GM12892 (cell line): ENCODE results near the gene ATG2B.

Experiments
- POLR2AphosphoS5 ChIP-seq: IDR thresholded peaks from 2 replicates; pipeline ENCODE4 v1.6.1; 2011; ENCODE audit warnings: low read depth, low read length, control low read depth
- TAF1 ChIP-seq: IDR thresholded peaks from 2 replicates; pipeline ENCODE4 v1.6.1; 2011; ENCODE audit warnings: low read depth, mild to moderate bottlenecking, control low read depth, low read length, borderline replicate concordance

- TF ChIP-seq TAF1 (no peak), POLR2AphosphoS5 (no peak)
These were observed 119.4 kb downstream of the ATG2B start for GRCh38 chr14:96243785-96244184.
